Smooth muscle cell (in vitro differentiated cells): ENCODE results near the gene METRNL. TPM values are rescaled to one million over a fixed set of nuclear protein-coding genes. Genes with fewer than 3 reads are reported as not detected.

Experiments used
- DNase-seq: peaks from one replicate; lab custom pipeline; 2025; ENCODE audit not compliant: unreplicated experiment; lab: John Stamatoyannopoulos, UW
- H2AFZ ChIP-seq: fragments of 200-600 bp; sonication (generic); 2 replicates; pipeline ENCODE4 v1.6.0; 2016; ENCODE audit warnings: antibody characterized with exemption, low read depth, mild to moderate bottlenecking
- H3F3A ChIP-seq: fragments of 200-600 bp; sonication (generic); 2 replicates; pipeline ENCODE4 v1.6.0; 2017; ENCODE audit warnings: antibody characterized with exemption, low read depth
- H3K27ac ChIP-seq: fragments of 200-600 bp; sonication (generic); 2 replicates; pipeline ENCODE4 v1.5.1; 2016; ENCODE audit warnings: low read depth, mild to moderate bottlenecking
- H3K27me3 ChIP-seq: fragments of 200-600 bp; sonication (generic); 2 replicates; pipeline ENCODE4 v1.6.1; 2016; ENCODE audit warnings: low read depth, mild to moderate bottlenecking
- H3K36me3 ChIP-seq: fragments of 200-600 bp; sonication (generic); 2 replicates; pipeline ENCODE4 v1.5.1; 2016; ENCODE audit warnings: low read depth
- H3K4me1 ChIP-seq: fragments of 200-600 bp; sonication (generic); 2 replicates; pipeline ENCODE4 v1.5.1; 2016; ENCODE audit warnings: low read depth
- H3K4me2 ChIP-seq: fragments of 200-600 bp; sonication (generic); 2 replicates; pipeline ENCODE4 v1.6.0; 2016; ENCODE audit warnings: mild to moderate bottlenecking
- H3K4me3 ChIP-seq: fragments of 200-600 bp; sonication (generic); 2 replicates; pipeline ENCODE4 v1.5.1; 2016; ENCODE audit warnings: mild to moderate bottlenecking
- H3K79me2 ChIP-seq: fragments of 200-600 bp; sonication (generic); 2 replicates; pipeline ENCODE4 v1.6.0; 2016; ENCODE audit warnings: low read depth, mild to moderate bottlenecking
- H3K9ac ChIP-seq: fragments of 200-600 bp; sonication (generic); 2 replicates; pipeline ENCODE4 v1.6.0; 2016; ENCODE audit warnings: low read depth
- H3K9me3 ChIP-seq: fragments of 200-600 bp; sonication (generic); replicated peaks from 2 replicates; pipeline ENCODE4 v1.5.1; 2016; ENCODE audit warnings: low read depth
- H4K20me1 ChIP-seq: fragments of 200-600 bp; sonication (generic); 2 replicates; pipeline ENCODE4 v1.6.0; 2016; ENCODE audit warnings: low read depth
- CTCF ChIP-seq: fragments of 200-600 bp; sonication (generic); IDR thresholded peaks from 2 replicates; pipeline ENCODE4 v1.5.1; 2017; ENCODE audit warnings: borderline replicate concordance, mild to moderate bottlenecking, antibody characterized with exemption; ENCODE audit not compliant: insufficient read depth, poor library complexity, severe bottlenecking
- WGBS: methylation state at CpG from one replicate; pipeline ENCODE4 v1.1.7; 2016; ENCODE audit warnings: low lambda C conversion rate; 5-methylcytosine and 5-hydroxymethylcytosine counted together
- polyA plus RNA-seq: library from polyadenylated mRNA; unstranded; fragments of >200 nt; fragmentation: Nextera tagmentation; extraction: Ambion mirVana; gene quantifications from 2 replicates; pipeline ENCODE4 v1.2.1, GENCODE V29; 2016
- total RNA-seq: library from RNA; depleted of rRNA; stranded (reverse); fragments of >200 nt; gene quantifications from 2 replicates; pipeline ENCODE4 v1.2.3, GENCODE V29; 2014

The METRNL gene
- total and polyA plus RNA-seq, 2 experiments from 2014 or later: 55.6 to 98.1 TPM

DNA sequence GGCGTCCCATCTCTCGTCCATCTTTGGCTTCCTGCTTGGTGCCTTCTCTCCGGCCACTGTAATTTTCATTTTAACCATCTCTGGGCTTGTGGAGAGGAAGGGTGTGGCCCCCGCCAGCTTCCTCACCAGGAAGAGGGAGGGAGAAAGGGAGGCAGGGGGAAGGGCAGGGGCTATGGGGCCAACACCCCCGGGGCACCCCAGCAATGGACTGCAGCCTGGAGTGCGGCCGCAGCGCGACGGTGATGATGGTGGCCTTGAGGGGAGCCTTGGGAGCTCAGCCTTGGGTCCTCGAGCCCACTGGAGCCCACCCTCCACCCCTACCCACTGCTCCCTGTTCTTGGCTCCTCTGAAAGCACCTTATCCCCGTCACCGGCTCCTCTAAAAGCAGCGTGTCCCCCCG, 9.5 kb downstream of the METRNL start:
- Histone ChIP-seq H3K9ac (no peak overlapping the region), H4K20me1 (peaks cover 96% of the 10 kb centered on the region), H3K27ac (no peak overlapping the region)

GRCh38 chr17:83089328-83090132, 10.1 kb downstream of the METRNL start:
- H3K79me2 ChIP-seq: peaks cover 87% of the 10 kb centered on the region
- no peak overlapping the region for H3K9ac ChIP-seq
- H3K4me2 ChIP-seq: no peak overlapping the region
- H3K27ac ChIP-seq: no peak overlapping the region
- no peaks in the 10 kb centered on the region for H3K9me3 ChIP-seq
- H2AFZ ChIP-seq: no peak overlapping the region
- DNase-seq: no peak
- peaks cover 9% of the 10 kb centered on the region for H3K4me1 ChIP-seq
- no peaks in the 10 kb centered on the region for H3K27me3 ChIP-seq
- H3K4me3 ChIP-seq: no peak overlapping the region
- 81% methylated on average over 37 of the region's 47 CpGs for WGBS
- H3K36me3 ChIP-seq: no peaks in the 10 kb centered on the region
- H4K20me1 ChIP-seq: peaks cover 96% of the 10 kb centered on the region
- TF ChIP-seq CTCF: no peak
- H3F3A ChIP-seq: peaks cover 14% of the 10 kb centered on the region

More for the DNA sequence above, 9.5 kb downstream of the METRNL start:
- H3F3A ChIP-seq: peaks cover 19% of the 10 kb centered on the region
- WGBS: 85% methylated on average over 15 of the region's 15 CpGs
- no peak overlapping the region for H3K4me2 ChIP-seq
- H3K36me3 ChIP-seq: no peaks in the 10 kb centered on the region
- no peak for DNase-seq
- peaks cover 15% of the 10 kb centered on the region for H3K4me1 ChIP-seq
- H2AFZ ChIP-seq: no peak overlapping the region
- H3K27me3 ChIP-seq: no peaks in the 10 kb centered on the region
- TF ChIP-seq CTCF: no peak
- peaks cover 91% of the 10 kb centered on the region for H3K79me2 ChIP-seq
- no peaks in the 10 kb centered on the region for H3K9me3 ChIP-seq
- no peak overlapping the region for H3K4me3 ChIP-seq

GRCh38 chr17:83090444-83091256, 11.2 kb downstream of the METRNL start:
- Histone ChIP-seq H3K4me1 (peaks cover 9% of the 10 kb centered on the region), H3K9ac (no peak overlapping the region), H3K36me3 (no peaks in the 10 kb centered on the region)

More at GRCh38 chr17:83090444-83091256, 11.2 kb downstream of the METRNL start:
- H3K27me3 ChIP-seq: no peaks in the 10 kb centered on the region
- 90% methylated on average over 28 of the region's 32 CpGs for WGBS
- no peak overlapping the region for H3K4me3 ChIP-seq
- no peak overlapping the region for H2AFZ ChIP-seq
- H3K27ac ChIP-seq: no peak overlapping the region
- no peaks in the 10 kb centered on the region for H3K9me3 ChIP-seq
- peak overlapping the region; percentile 15 for H3K4me2 ChIP-seq
- no peak for DNase-seq
- H3K79me2 ChIP-seq: peaks cover 75% of the 10 kb centered on the region
- peaks cover 94% of the 10 kb centered on the region for H4K20me1 ChIP-seq
- TF ChIP-seq CTCF: no peak
- H3F3A ChIP-seq: peaks cover 3% of the 10 kb centered on the region
